Activated CD4-positive, alpha-beta T cell treated with anti-CD3 and anti-CD28 coated beads for 24 hours (primary cell): ENCODE results near the gene DNPH1.

Experiments
- DNase-seq, 2 donors: peaks; one replicate each; pipeline ENCODE4 v3.0.0-alpha.2; 2020; ENCODE audit warnings: low read depth in 2 of 2

The DNPH1 gene

GRCh38 chr6:43181942-43182860 is 47.1 kb downstream of the DNPH1 start, which contains the start of gene CUL9:
TSS of gene CUL9 (plus strand) at chr6:43182196. CDS start at chr6:43184311, 2,115 bp downstream.
- peak; percentile 72 to 78 for DNase-seq

DNA sequence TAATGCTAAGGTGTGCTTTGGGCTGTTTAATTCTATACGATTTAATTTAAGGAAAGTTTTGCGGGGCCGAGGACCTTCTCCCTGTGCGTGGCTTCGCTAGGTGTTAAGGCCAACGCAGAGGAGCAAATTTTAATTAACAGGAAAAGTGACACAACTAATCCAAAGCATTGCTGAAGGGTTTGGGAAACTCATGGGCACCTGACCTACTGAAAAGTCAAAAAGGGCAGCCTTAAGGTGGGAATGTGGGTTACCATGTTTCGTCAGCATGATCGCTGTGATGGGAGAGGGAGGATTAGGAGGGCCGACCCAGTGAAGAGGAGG is 47.7 kb downstream of the DNPH1 start:
- no peak for DNase-seq

DNA sequence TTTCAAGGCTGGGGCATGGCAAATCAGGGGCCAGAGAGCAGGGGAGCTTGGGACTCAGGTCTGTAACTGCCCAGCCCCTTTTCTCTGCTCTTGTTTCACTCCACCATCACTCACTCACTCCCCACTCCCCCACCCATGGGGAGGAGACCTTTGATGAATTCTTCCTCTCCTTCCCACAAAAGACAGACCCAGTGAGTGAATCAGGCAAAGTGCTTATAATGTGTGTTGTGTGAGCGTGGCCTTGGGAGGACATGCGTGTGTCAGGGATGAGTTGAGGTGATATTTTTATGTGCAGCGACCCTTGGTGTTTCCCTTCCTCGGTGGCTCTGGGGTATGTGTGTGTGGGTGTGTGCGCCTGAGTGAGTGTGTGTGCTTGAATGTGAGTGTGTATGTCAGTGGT is 48.3 kb downstream of the DNPH1 start:
- no peak for DNase-seq

- DNase-seq: no peak
Measured at GRCh38 chr6:43180058-43180457, 49.2 kb downstream of the DNPH1 start.

DNA sequence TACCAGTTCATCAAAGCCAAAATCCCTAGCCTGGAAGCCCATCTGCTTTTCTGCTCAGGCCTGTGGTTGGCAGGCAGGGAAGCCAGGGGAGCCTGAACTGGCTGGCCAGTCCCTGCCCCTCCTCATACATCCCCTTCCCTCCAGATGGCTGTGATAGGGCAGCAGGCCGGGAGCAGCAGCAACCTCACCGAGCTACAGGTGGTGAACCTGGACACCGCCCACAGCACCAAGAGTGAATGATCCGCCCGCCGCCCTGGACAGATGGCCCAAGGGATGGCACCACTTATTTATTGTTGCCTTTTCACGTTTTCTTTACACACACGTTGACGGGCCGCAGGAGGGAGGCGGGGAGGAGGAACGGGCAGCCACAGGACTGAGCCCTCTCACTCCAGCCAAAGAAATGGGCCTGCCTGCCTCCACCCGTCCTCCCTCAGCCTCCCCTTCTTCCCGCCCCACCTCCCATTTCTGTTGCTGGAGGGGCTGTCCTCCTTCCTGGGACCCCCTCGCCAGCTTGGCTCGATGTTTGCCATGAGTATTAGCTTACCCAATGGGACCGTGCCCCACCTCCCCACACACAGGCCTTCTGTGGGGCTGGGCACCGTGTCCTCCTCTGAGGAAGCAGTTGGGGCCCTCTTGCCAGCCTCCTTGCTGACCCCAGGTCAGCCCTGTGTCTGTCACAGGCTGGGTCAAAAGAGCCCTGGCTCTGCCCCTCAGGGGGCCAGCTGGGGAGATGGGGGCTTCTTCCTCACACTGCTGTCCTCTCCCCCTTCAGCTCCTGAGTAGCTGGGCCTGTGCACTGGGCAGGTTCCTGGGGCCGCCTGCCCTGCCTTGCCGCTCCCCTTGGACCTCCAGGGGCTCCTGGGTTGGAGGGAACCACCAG is 50.1 kb downstream of the DNPH1 start:
- DNase-seq: no peak

DNA sequence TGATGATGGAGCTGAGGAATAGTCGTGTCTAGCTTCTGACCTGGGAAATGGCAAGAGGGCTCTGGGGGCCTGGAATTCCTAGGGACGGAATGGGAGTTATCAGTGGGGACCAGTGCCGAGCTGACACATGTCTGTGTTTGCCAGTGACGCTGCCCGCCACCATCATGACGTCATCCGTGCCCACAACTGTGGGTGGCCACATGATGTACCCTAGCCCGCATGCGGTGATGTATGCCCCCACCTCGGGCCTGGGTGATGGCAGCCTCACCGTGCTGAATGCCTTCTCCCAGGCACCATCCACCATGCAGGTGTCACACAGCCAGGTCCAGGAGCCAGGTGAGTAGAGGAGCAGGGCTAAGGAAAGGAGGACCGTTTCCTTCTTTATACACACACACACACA is 51.1 kb downstream of the DNPH1 start:
- no peak for DNase-seq

GRCh38 chr6:43176423-43176786 is 52.9 kb downstream of the DNPH1 start:
- no peak for DNase-seq

GRCh38 chr6:43175676-43176422 is 53.4 kb downstream of the DNPH1 start:
- DNase-seq: no peak
